Fibroblast of pulmonary artery (primary cell): ENCODE measurements around the gene COMMD1.
"Not testable (repeated sequence)": the region's sequence is repeated elsewhere in the genome, so short reads cannot be mapped to it uniquely, and the experiment has no call there.

Experiments used
- DNase-seq: peaks from one replicate; pipeline ENCODE4 v3.0.0-alpha.2; 2010; ENCODE audit warnings: low read depth
- H3K4me3 ChIP-seq: replicated peaks from 2 replicates; pipeline ENCODE4 v1.5.1; 2011; ENCODE audit warnings: low read depth, mild to moderate bottlenecking, control low read depth, low read length, moderate library complexity
- TF ChIP-seq, protein P1 (sequence below): IDR thresholded peaks from 2 replicates; pipeline ENCODE4 v1.5.1; 2011; ENCODE audit warnings: mild to moderate bottlenecking, control low read depth, low read length, inconsistent platforms; ENCODE audit errors: missing control alignments

COMMD1 gene

DNA sequence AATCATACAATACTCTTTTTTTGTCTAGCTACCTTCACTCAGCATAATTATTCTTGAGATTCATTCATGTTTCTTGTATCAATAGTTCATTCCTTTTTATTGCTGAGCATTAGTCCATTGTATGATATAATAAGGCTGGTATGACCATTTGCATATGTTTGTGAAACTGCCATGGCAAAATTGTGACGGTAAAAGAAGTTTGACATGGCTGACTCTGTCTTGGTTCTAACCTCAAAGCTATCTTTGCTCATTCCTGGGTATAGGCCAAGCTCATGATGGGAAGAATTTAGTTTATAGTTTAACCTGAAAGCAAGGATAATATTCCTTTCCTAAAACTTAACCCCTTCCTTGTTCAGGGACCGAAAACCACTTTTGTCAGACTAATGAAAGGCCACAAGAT lies 46.4 kb downstream of the COMMD1 start:
- TF ChIP-seq, protein P1, sequence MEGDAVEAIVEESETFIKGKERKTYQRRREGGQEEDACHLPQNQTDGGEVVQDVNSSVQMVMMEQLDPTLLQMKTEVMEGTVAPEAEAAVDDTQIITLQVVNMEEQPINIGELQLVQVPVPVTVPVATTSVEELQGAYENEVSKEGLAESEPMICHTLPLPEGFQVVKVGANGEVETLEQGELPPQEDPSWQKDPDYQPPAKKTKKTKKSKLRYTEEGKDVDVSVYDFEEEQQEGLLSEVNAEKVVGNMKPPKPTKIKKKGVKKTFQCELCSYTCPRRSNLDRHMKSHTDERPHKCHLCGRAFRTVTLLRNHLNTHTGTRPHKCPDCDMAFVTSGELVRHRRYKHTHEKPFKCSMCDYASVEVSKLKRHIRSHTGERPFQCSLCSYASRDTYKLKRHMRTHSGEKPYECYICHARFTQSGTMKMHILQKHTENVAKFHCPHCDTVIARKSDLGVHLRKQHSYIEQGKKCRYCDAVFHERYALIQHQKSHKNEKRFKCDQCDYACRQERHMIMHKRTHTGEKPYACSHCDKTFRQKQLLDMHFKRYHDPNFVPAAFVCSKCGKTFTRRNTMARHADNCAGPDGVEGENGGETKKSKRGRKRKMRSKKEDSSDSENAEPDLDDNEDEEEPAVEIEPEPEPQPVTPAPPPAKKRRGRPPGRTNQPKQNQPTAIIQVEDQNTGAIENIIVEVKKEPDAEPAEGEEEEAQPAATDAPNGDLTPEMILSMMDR, result no peak
- DNase-seq, result no peak
- no peak overlapping the region for H3K4me3 ChIP-seq

DNA sequence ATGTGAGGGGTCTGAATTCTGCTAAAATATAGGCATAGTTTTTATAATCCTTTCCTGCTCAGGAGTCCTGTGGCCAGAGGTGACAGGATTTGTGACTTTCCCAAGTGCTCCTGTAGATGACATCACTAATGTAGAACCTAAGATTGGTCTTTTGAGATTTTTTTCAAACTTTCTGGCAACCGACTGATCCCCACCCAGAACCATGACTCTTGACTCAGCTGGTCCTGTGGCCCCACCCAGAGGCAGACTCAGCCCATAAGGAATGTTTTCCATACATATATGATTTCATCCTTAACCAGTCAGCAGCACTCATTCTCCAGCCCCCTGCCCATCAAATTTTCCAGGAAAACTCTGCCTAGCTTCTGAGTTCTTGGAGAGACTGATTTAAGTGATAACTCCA lies 46.8 kb downstream of the COMMD1 start:
- TF ChIP-seq, protein P1, result no peak
- no peak for DNase-seq
- H3K4me3 ChIP-seq, result no peak overlapping the region

DNA sequence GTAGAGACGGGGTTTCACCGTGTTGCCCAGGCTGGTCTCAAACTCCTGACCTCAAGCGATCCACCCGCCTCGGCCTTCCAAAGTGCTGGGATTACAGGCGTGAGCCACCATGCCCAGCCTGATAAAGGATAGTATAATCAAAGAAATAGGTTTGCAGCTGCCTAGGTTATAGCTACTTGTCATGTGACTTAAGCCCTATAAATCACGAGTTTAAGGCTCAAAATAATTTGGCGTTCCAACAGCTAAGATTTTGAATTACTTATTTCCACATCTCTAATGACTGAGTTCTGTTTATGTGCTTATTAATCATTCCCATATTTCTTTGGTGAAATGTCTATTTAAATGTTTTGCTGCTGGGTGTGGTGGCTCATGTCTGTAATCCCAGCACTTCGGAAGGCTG lies 49.4 kb downstream of the COMMD1 start:
- DNase-seq, H3K4me3 ChIP-seq: not testable (repeated sequence)

DNA sequence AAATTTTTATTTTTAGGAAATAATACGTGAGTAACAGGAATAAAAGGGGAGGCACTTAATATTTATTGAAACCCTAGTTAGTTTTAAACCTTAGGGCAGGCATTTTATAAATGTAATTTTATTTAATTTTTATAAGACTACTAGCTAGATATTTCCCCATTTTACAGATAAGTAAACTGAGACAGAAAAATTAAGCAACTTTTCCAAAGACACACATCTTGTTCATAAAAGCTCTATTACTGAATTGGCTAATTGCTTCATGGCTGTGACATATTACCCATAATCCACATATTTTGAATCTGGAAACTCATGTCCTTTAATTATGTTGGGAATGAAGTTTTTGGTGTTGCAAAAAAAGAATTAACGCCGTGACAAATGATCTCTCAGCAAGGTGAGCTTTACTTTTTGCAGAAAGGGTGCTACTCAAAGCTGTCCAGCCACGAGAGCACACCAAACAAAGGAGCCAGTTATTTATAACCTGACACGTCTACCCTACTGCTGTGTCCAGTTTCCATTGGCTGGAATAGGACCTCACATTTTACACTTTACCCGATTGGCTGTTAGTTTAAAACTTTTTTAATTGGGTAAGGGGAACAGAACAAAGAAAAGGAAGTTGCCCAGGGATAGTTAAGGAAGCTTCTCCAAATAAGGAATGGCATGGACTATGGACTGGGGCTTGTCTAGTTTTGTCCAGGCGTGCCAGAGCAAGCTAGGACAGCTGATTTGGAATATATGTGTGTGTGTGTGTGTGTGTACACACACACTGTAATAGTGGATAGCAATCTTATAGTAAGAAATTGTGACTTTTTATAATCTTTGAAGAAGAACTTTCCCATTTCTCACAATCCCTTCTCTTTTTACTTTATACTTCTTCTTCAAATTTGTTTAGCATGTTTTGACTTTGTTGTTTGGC lies 54.2 kb downstream of the COMMD1 start:
- DNase-seq, result no peak
- H3K4me3 ChIP-seq, result no peak overlapping the region
- TF ChIP-seq, protein P1, result no peak

DNA sequence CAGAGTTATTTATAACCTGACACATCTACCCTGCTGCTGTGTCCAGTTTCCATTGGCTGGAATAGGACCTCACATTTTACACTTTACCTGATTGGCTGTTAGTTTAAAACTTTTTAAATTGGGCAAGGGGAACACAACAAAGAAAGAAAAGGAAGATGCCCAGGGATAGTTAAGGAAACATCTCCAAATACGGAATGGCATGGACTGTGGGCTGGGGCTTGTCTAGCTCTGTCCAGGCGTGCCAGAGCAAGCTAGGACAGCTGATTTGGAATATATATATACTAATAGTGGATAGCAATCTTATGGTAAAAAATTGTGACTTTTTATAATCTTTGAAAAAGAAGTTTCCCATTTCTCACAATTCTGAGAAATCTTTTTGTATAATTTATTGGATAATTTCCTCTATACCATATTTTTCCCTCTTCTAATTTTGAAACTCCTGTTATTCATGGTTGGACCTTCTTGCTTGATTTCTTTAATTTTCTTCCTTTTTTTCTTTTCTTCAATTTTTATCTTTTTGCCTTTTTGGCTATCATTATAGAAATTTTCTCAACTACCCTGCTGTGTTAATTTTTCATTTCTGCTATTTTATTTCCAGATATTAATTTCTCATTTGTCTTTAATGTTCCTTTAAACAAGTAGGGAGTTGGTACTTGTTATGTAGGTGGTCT lies 55.9 kb downstream of the COMMD1 start:
- TF ChIP-seq, protein P1, result no peak
- no peak for DNase-seq
- no peak overlapping the region for H3K4me3 ChIP-seq

DNA sequence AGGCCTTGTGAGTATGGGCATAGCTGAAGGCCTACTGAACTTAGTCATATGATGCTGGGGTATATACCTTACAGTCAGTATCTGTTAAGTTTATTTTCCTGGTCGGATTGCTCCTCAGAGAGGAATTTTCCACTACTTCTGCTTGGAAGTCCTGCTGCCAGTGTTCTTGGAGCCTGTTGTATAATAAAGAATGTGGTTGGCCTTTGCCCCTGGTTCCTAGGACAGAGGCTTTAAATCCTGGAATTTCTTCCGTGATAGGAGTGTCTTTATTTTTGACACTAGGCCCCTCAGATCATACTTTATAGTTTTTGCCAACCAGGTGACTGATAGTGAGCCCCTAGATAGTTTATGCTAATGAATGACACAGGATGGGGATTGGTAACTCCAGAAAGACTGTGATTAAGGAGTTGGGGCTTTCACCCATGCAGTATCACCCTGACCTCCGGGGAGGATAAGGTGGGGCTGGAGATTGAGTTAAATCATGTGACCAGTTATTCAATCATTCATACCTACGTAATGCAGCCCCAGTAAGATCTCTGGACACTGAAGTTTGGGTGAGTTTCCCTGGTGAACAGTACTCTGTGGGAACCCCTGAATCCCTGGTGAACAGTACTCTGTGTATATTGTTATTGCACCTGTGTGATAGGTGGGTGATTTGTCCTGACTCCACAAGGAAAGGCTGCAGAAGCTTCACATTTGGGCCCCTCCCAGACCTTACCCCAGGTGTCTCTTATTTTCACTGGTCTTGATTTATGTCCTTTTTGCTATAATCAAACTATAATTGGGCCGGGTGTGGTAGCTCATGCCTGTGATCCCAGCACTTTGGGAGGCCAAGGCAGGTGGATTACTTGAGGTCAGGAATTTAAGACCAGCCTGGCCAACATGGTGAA lies 56.9 kb downstream of the COMMD1 start:
- no peak overlapping the region for H3K4me3 ChIP-seq
- no peak for DNase-seq
- TF ChIP-seq, protein P1, result no peak

DNA sequence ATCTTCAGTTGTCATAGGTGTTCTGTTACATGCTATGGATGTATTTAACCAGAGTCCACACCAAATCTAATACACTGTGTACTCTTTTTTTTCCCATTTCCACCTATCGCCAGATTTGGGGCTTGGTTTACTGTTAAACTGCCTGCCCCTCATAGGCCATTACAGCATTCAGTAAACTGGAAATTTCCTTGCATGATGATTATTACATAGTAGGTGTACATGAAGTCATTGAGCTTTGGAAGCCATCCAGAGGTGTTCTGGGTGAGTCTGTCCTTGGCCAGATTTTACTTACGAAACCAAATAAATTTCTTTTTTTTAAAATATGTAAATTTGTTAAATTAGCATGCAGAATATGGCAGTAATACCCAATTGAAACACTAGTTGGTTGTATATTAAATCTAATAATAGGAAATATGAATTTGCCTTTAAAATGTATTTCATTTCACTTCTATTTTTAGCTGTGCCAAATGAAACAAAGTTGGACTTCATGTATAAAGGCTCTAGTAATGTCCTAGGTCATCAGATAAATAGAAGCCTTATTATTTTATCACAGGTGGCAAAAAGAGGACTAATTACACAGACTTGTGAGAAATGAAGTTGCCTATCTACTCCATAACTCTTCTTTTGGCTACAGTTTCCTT lies 60.7 kb downstream of the COMMD1 start:
- TF ChIP-seq, protein P1, result no peak
- no peak for DNase-seq
- no peak overlapping the region for H3K4me3 ChIP-seq
